ENCODE results near the gene MAPK8IP3. TPM values are rescaled to one million over a fixed set of nuclear protein-coding genes. Genes with fewer than 3 reads are reported as not detected.

MAPK8IP3 gene
- polyA plus RNA-seq, 1 donor (not counting 4 experiments of a cell fraction or from before 2014, with no cell fraction given): 11.7 TPM

GRCh38 chr16:1815461-1815860 is 109.5 kb downstream of the MAPK8IP3 start:
- H3K4me2 ChIP-seq (ENCODE audit: control insufficient read depth, extremely low read depth, insufficient read depth, low read depth, low read length): no peak overlapping the region
- no peaks in the 10 kb centered on the region for H3K79me2 ChIP-seq (ENCODE audit: control insufficient read depth, insufficient read depth, low read length)
- FAIRE-seq (no peak), DNase-seq (ENCODE audit: low read depth, low spot score) (no peak)
- no peaks in the 10 kb centered on the region for H3K27me3 ChIP-seq (ENCODE audit: control insufficient read depth, extremely low read depth, insufficient read depth, low read length)
- no peaks in the 10 kb centered on the region for H4K20me1 ChIP-seq (ENCODE audit: control insufficient read depth, extremely low read depth, insufficient read depth, low read length)
- dilution Hi-C loops (cut with MboI; ENCODE audit: extremely low pct_ligation_motif_present, low sequenced_read_pairs): no loop called here
- no peaks in the 10 kb centered on the region for H3K9me3 ChIP-seq (ENCODE audit: control insufficient read depth, low read depth, low read length)
- H3K36me3 ChIP-seq (ENCODE audit: control insufficient read depth in 2 of 2, extremely low read depth in 1 of 2, insufficient read depth in 2 of 2, low read length in 2 of 2): peaks cover 0 to 14% of the 10 kb centered on the region in 2 experiments
- no peak overlapping the region for H3K4me3 ChIP-seq (ENCODE audit: control insufficient read depth in 2 of 3, extremely low read depth in 1 of 3, insufficient read depth in 2 of 3, low read depth in 1 of 3, low read length in 3 of 3)
- TF ChIP-seq EZH2 (IDR thresholded peaks at IDR 0.05; ENCODE audit: low read length) (no peak), CTCF (optimal IDR thresholded peaks at IDR 0.05 in 1 of 3, IDR thresholded peaks at IDR 0.05 in 1 of 3, conservative IDR thresholded peaks at IDR 0.05 in 1 of 3; ENCODE audit: extremely low read depth in 1 of 3, insufficient read depth in 2 of 3, low read length in 3 of 3) (no peak)
- no peak overlapping the region for H3K27ac ChIP-seq (ENCODE audit: control insufficient read depth, insufficient read depth, low read length)
- H2AFZ ChIP-seq (ENCODE audit: control insufficient read depth, low read length): no peak overlapping the region
- no peaks in the 10 kb centered on the region for H3K9me1 ChIP-seq (ENCODE audit: control insufficient read depth, extremely low read depth, insufficient read depth, low read length)
- no peak overlapping the region for H3K9ac ChIP-seq (ENCODE audit: control insufficient read depth, extremely low read depth, insufficient read depth, low read length)
- no peaks in the 10 kb centered on the region for H3K4me1 ChIP-seq (ENCODE audit: control insufficient read depth, extremely low read depth, insufficient read depth, low read length)

- Histone ChIP-seq H3K4me3 (ENCODE audit: control insufficient read depth in 2 of 3, extremely low read depth in 1 of 3, insufficient read depth in 2 of 3, low read depth in 1 of 3, low read length in 3 of 3) (no peak overlapping the region), H3K36me3 (ENCODE audit: control insufficient read depth in 2 of 2, extremely low read depth in 1 of 2, insufficient read depth in 2 of 2, low read length in 2 of 2) (peaks cover 0 to 14% of the 10 kb centered on the region in 2 experiments), H3K9me1 (ENCODE audit: control insufficient read depth, extremely low read depth, insufficient read depth, low read length) (no peaks in the 10 kb centered on the region), H3K9me3 (ENCODE audit: control insufficient read depth, low read depth, low read length) (no peaks in the 10 kb centered on the region), H3K79me2 (ENCODE audit: control insufficient read depth, insufficient read depth, low read length) (no peaks in the 10 kb centered on the region), H3K27ac (ENCODE audit: control insufficient read depth, insufficient read depth, low read length) (no peak overlapping the region), H3K4me1 (ENCODE audit: control insufficient read depth, extremely low read depth, insufficient read depth, low read length) (no peaks in the 10 kb centered on the region), H4K20me1 (ENCODE audit: control insufficient read depth, extremely low read depth, insufficient read depth, low read length) (no peaks in the 10 kb centered on the region), H3K4me2 (ENCODE audit: control insufficient read depth, extremely low read depth, insufficient read depth, low read depth, low read length) (no peak overlapping the region), H3K9ac (ENCODE audit: control insufficient read depth, extremely low read depth, insufficient read depth, low read length) (no peak overlapping the region), H3K27me3 (ENCODE audit: control insufficient read depth, extremely low read depth, insufficient read depth, low read length) (no peaks in the 10 kb centered on the region), H2AFZ (ENCODE audit: control insufficient read depth, low read length) (no peak overlapping the region)
- no peak for TF ChIP-seq CTCF (optimal IDR thresholded peaks at IDR 0.05 in 1 of 3, IDR thresholded peaks at IDR 0.05 in 1 of 3, conservative IDR thresholded peaks at IDR 0.05 in 1 of 3; ENCODE audit: extremely low read depth in 1 of 3, insufficient read depth in 2 of 3, low read length in 3 of 3)
- no peak for TF ChIP-seq EZH2 (IDR thresholded peaks at IDR 0.05; ENCODE audit: low read length)
- no peak for FAIRE-seq
- DNase-seq (ENCODE audit: low read depth, low spot score): no peak
- dilution Hi-C loops (cut with MboI; ENCODE audit: extremely low pct_ligation_motif_present, low sequenced_read_pairs): no loop called here
These were observed 110.6 kb downstream of the MAPK8IP3 start for GRCh38 chr16:1816396-1817275.

All from keratinocyte (primary cell).